ENCODE data around the gene RABL6.
A peak's percentile ranks its signal among the peaks of the same experiment; 100 is the strongest.
"Not testable (repeated sequence)": the region's sequence is repeated elsewhere in the genome, so short reads cannot be mapped to it uniquely, and the experiment has no call there.

The RABL6 gene

GRCh38 chr9:136840140-136840876, 32.6 kb downstream of the RABL6 start:
- TF ChIP-seq, protein P1, sequence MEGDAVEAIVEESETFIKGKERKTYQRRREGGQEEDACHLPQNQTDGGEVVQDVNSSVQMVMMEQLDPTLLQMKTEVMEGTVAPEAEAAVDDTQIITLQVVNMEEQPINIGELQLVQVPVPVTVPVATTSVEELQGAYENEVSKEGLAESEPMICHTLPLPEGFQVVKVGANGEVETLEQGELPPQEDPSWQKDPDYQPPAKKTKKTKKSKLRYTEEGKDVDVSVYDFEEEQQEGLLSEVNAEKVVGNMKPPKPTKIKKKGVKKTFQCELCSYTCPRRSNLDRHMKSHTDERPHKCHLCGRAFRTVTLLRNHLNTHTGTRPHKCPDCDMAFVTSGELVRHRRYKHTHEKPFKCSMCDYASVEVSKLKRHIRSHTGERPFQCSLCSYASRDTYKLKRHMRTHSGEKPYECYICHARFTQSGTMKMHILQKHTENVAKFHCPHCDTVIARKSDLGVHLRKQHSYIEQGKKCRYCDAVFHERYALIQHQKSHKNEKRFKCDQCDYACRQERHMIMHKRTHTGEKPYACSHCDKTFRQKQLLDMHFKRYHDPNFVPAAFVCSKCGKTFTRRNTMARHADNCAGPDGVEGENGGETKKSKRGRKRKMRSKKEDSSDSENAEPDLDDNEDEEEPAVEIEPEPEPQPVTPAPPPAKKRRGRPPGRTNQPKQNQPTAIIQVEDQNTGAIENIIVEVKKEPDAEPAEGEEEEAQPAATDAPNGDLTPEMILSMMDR (IDR thresholded peaks at IDR 0.05; ENCODE audit: low read depth, low read length) = no peak
- DNase-seq (ENCODE audit: low read depth, low spot score) = no peak
- H3K4me3 ChIP-seq (ENCODE audit: low read depth, low read length) = no peak overlapping the region
- in situ Hi-C loops (cut with HindIII; ENCODE audit: low sequenced_read_pairs) = no loop called here

DNA sequence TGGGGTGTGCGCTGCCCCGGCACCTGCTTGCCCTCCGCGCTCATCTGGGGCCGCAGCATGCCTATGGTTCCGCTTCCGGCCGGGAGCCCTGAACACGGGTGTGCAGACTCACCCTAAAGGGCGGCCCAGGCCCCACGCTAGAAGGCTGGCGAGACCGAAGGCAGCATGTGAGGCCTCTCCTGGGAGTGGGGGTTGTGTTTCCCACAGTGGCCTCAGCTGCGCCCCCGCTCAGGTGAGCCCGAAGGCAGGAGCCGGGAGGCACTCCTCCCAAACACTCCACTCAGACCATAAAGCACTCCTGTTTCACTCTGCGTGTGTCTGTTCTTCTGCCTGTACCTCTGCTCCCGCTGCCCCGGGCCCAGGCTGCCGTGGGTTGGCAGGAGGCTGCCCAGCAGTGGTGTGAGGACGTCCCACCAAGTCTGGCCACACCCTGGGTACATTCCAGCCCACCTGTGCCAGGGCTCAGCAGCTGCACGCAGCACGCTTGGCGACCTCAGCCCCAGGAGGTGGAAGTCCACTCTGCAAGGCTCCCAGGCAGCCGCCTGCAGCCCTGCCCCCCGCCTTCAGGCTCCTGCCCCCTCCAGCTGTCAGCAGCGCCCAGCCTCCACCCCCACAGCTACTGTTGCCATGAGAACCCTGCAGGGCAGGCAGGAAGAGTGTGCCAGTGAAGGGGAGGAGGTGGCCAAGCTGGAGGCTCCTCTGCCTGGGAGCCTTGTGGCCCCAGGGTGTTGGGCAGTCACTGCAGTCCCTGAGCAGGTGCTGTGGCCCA, 33.3 kb downstream of the RABL6 start:
- TF ChIP-seq, protein P1 (IDR thresholded peaks at IDR 0.05; ENCODE audit: low read depth, low read length) = no peak
- peak; percentile 62 for DNase-seq (ENCODE audit: low read depth, low spot score)
- H3K4me3 ChIP-seq (ENCODE audit: low read depth, low read length) = no peak overlapping the region
- in situ Hi-C loops (cut with HindIII; ENCODE audit: low sequenced_read_pairs) = no loop called here

GRCh38 chr9:136841646-136842379, 34.1 kb downstream of the RABL6 start:
- DNase-seq (ENCODE audit: low read depth, low spot score); in situ Hi-C loops (cut with HindIII; ENCODE audit: low sequenced_read_pairs): not testable (repeated sequence)
- H3K4me3 ChIP-seq (ENCODE audit: low read depth, low read length) = peak overlapping the region; percentile 52

GRCh38 chr9:136842380-136842948, 34.7 kb downstream of the RABL6 start, which contains the start of gene AJM1:
AJM1 (plus strand) TSS chr9:136842478; CDS start chr9:136844415, 1,937 bp downstream.
- H3K4me3 ChIP-seq (ENCODE audit: low read depth, low read length) = peak within 1 kb of the TSS; percentile 52
- TF ChIP-seq, protein P1 (IDR thresholded peaks at IDR 0.05; ENCODE audit: low read depth, low read length) = peak; percentile 90
- DNase-seq (ENCODE audit: low read depth, low spot score) = peak; percentile 76
- in situ Hi-C loops (cut with HindIII; ENCODE audit: low sequenced_read_pairs) = not testable (repeated sequence)

GRCh38 chr9:136843159-136843800, 35.5 kb downstream of the RABL6 start:
- in situ Hi-C loops (cut with HindIII; ENCODE audit: low sequenced_read_pairs); H3K4me3 ChIP-seq (ENCODE audit: low read depth, low read length); DNase-seq (ENCODE audit: low read depth, low spot score): not testable (repeated sequence)

- H3K4me3 ChIP-seq (ENCODE audit: low read depth, low read length); DNase-seq (ENCODE audit: low read depth, low spot score); in situ Hi-C loops (cut with HindIII; ENCODE audit: low sequenced_read_pairs): not testable (repeated sequence)
- TF ChIP-seq, protein P1 (IDR thresholded peaks at IDR 0.05; ENCODE audit: low read depth, low read length) = peak; percentile 49
Observed at GRCh38 chr9:136843801-136844740, 36.3 kb downstream of the RABL6 start.

All from astrocyte of the spinal cord (primary cell).